HG03103 (cell line): ENCODE data around the gene VCP.
"Not testable (repeated sequence)": the region's sequence is repeated elsewhere in the genome, so short reads cannot be mapped to it uniquely, and the experiment has no call there.

Experiments
- ATAC-seq: cut with Tn5 transposase; IDR thresholded peaks from one replicate; pipeline ENCODE4 v1.9.1; 2021; ENCODE audit warnings: low read depth; ENCODE audit not compliant: unreplicated experiment

VCP gene

GRCh38 chr9:35026671-35027070 lies 45.8 kb downstream of the VCP start:
- ATAC-seq: no peak

- ATAC-seq: not testable (repeated sequence)
These were observed 49.0 kb downstream of the VCP start for GRCh38 chr9:35023443-35023842.

DNA sequence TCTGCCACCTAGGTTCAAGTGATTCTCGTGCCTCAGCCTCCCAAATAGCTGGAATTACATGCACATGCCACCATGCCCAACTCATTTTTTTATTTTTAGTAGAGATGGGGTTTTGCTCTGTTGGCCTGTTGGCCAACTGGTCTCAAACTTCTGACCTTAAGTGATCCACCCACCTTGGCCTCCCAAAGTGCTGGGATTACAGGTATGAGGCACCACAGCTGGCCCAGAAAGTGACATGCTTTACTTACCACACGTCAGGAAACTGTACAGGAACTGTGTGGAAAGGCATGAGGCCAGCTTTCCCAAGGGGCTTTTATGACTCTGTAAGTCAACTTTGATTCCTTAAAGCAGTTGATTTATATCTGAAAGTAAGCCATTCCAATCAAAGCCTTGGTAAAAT lies 57.9 kb downstream of the VCP start:
- no peak for ATAC-seq

GRCh38 chr9:35010351-35010958 lies 62.0 kb downstream of the VCP start:
- no peak for ATAC-seq
